CD14-positive monocyte (primary cell): ENCODE measurements around the gene AADACL3. TPM values are rescaled to one million over a fixed set of nuclear protein-coding genes. Genes with fewer than 3 reads are reported as not detected.

Experiments used
- DNase-seq, 3 donors: peaks; one replicate each; pipeline ENCODE4 v3.0.0-alpha.2; 2011 to 2022
- H2AFZ ChIP-seq: 2 replicates; pipeline ENCODE4 v1.6.0; 2012; ENCODE audit warnings: mild to moderate bottlenecking, low read depth, low read length, inconsistent platforms; ENCODE audit not compliant: insufficient read depth, poor library complexity, severe bottlenecking
- H3K27ac ChIP-seq, 2 donors: 1 replicate in 1 of 2; 2 replicates in 1 of 2; pipeline ENCODE4 v1.5.1; 2012 to 2013; ENCODE audit warnings: low read length in 2 of 2, control low read depth in 1 of 2, inconsistent platforms in 1 of 2, low read depth in 1 of 2, mild to moderate bottlenecking in 1 of 2
- H3K27me3 ChIP-seq, 2 donors: one replicate each; pipeline versions ENCODE4 v1.6.0 to v1.6.1; 2011 to 2013; ENCODE audit warnings: low read length in 2 of 2; ENCODE audit not compliant: control insufficient read depth in 2 of 2, insufficient read depth in 2 of 2
- H3K36me3 ChIP-seq, 2 donors: replicated peaks in 1 of 2; 1 replicate in 1 of 2; 2 replicates in 1 of 2; pipeline versions ENCODE4 v1.5.1 to v1.6.1; 2012 to 2013; ENCODE audit warnings: low read length in 2 of 2, control low read depth in 1 of 2, inconsistent platforms in 1 of 2, mild to moderate bottlenecking in 1 of 2; ENCODE audit not compliant: insufficient read depth in 2 of 2, control insufficient read depth in 1 of 2
- H3K4me1 ChIP-seq, 2 donors: 1 replicate in 1 of 2; 2 replicates in 1 of 2; pipeline versions ENCODE4 v1.5.1 to v1.6.1; 2012 to 2013; ENCODE audit warnings: low read length in 2 of 2, control low read depth in 1 of 2, inconsistent platforms in 1 of 2, mild to moderate bottlenecking in 1 of 2, moderate library complexity in 1 of 2; ENCODE audit not compliant: insufficient read depth in 2 of 2, control insufficient read depth in 1 of 2
- H3K4me2 ChIP-seq: replicated peaks from 2 replicates; pipeline ENCODE3; 2012; ENCODE audit warnings: low read length, moderate library complexity, mild to moderate bottlenecking; ENCODE audit not compliant: poor library complexity, severe bottlenecking; ENCODE audit errors: extremely low read depth
- H3K4me3 ChIP-seq, 3 experiments: fragments of 200-600 bp in 1 of 3; sonication (generic) in 1 of 3; replicated peaks in 1 of 3; 1 replicate in 2 of 3; 2 replicates in 1 of 3; pipeline ENCODE4 v1.5.1; 2011 to 2013; ENCODE audit warnings: low read length in 3 of 3, mild to moderate bottlenecking in 3 of 3, control low read depth in 2 of 3, low read depth in 2 of 3, inconsistent platforms in 1 of 3, moderate library complexity in 1 of 3
- H3K79me2 ChIP-seq: 2 replicates; pipeline ENCODE4 v1.6.0; 2012; ENCODE audit warnings: mild to moderate bottlenecking, control low read depth, inconsistent platforms, low read length, moderate library complexity; ENCODE audit not compliant: insufficient read depth
- H3K9ac ChIP-seq: 2 replicates; pipeline ENCODE4 v1.6.0; 2017; ENCODE audit warnings: low read length, mild to moderate bottlenecking; ENCODE audit not compliant: insufficient read depth, poor library complexity, severe bottlenecking
- H3K9me3 ChIP-seq, 2 donors: replicated peaks in 1 of 2; 1 replicate in 1 of 2; 2 replicates in 1 of 2; pipeline versions ENCODE4 v1.5.1 to v1.6.1; 2012 to 2013; ENCODE audit warnings: low read length in 2 of 2, control low read depth in 1 of 2; ENCODE audit not compliant: control insufficient read depth in 1 of 2, insufficient read depth in 1 of 2
- H4K20me1 ChIP-seq: 2 replicates; pipeline ENCODE4 v1.6.0; 2012; ENCODE audit warnings: mild to moderate bottlenecking, low read length, control low read depth, moderate library complexity; ENCODE audit not compliant: insufficient read depth
- H3K27ac Mint-ChIP-seq, 7 donors: one replicate each; pipeline ENCODE4 v1.8.0; 2020; ENCODE audit warnings: mild to moderate bottlenecking in 7 of 7, mixed read lengths in 7 of 7, moderate library complexity in 6 of 7, inconsistent platforms in 2 of 7
- H3K27me3 Mint-ChIP-seq, 3 donors: one replicate each; pipeline ENCODE4 v1.8.0; 2021 to 2022; ENCODE audit warnings: low read depth in 3 of 3, mild to moderate bottlenecking in 3 of 3, mixed read lengths in 3 of 3, moderate library complexity in 3 of 3, inconsistent platforms in 1 of 3
- H3K36me3 Mint-ChIP-seq, 2 donors: one replicate each; pipeline ENCODE4 v1.8.0; 2020; ENCODE audit warnings: mixed read lengths in 2 of 2, inconsistent platforms in 1 of 2, mild to moderate bottlenecking in 1 of 2
- H3K4me1 Mint-ChIP-seq: one replicate; pipeline ENCODE4 v1.8.0; 2020; ENCODE audit warnings: mild to moderate bottlenecking, mixed read lengths
- H3K4me3 Mint-ChIP-seq, 2 donors: one replicate each; pipeline ENCODE4 v1.8.0; 2020; ENCODE audit warnings: mild to moderate bottlenecking in 2 of 2, mixed read lengths in 2 of 2, moderate library complexity in 1 of 2
- H3K9me3 Mint-ChIP-seq, 7 donors: one replicate each; pipeline ENCODE4 v1.8.0; 2020 to 2022; ENCODE audit warnings: mixed read lengths in 7 of 7, mild to moderate bottlenecking in 6 of 7, moderate library complexity in 6 of 7, inconsistent platforms in 2 of 7
- CTCF ChIP-seq: fragments of 200-600 bp; IDR thresholded peaks from one replicate; pipeline ENCODE4 v1.8.0; 2022; ENCODE audit warnings: antibody characterized with exemption, mild to moderate bottlenecking
- WGBS: methylation state at CpG from one replicate; pipeline ENCODE4 v1.1.5; 2013; ENCODE audit warnings: missing lambda C conversion rate; ENCODE audit not compliant: insufficient coverage; 5-methylcytosine and 5-hydroxymethylcytosine counted together
- intact Hi-C, 2 donors: fragments of 100-400 bp; cut with micrococcal nuclease; formaldehyde crosslinking; loops; one replicate each; pipeline versions ENCODE4 v1.15.0 to v1.15.1; 2023
- polyA plus RNA-seq, 3 donors: library from polyadenylated mRNA; depleted of rRNA in 1 of 3; unstranded in 2 of 3; stranded (reverse) in 1 of 3; fragments of 300-500 nt in 2 of 3; fragments of >200 nt in 1 of 3; fragmentation: Illumina TruSeq in 2 of 3; gene quantifications; 1 replicate in 2 of 3; 2 replicates in 1 of 3; pipeline ENCODE4 v1.2.3, GENCODE V29; 2012 to 2021

The AADACL3 gene
- polyA plus RNA-seq, 3 donors: not detected

GRCh38 chr1:12709091-12709491 lies 6.8 kb upstream of the AADACL3 start:
- intact Hi-C loops: no loop called here
- Mint-ChIP-seq H3K27ac (no peak overlapping the region), H3K36me3 (no peaks in the 10 kb centered on the region), H3K9me3 (peaks cover under 1 to 10% (median 3%) of the 10 kb centered on the region in 7 donors), H3K4me1 (peaks cover 5% of the 10 kb centered on the region), H3K4me3 (no peak overlapping the region), H3K27me3 (peaks cover 7 to 16% (median 11%) of the 10 kb centered on the region in 3 donors)
- TF ChIP-seq CTCF: no peak
- no peak overlapping the region for H3K9ac ChIP-seq
- no peaks in the 10 kb centered on the region for H3K79me2 ChIP-seq
- peaks cover 0 to 3% of the 10 kb centered on the region in 2 donors for H3K27me3 ChIP-seq
- H3K27ac ChIP-seq: no peak overlapping the region
- no peaks in the 10 kb centered on the region for H3K36me3 ChIP-seq
- no peak overlapping the region for H2AFZ ChIP-seq
- H3K4me2 ChIP-seq: no peak overlapping the region
- no peak overlapping the region for H3K4me3 ChIP-seq
- DNase-seq: no peak
- H3K9me3 ChIP-seq: peaks cover 0 to under 1% of the 10 kb centered on the region in 2 donors
- no peaks in the 10 kb centered on the region for H4K20me1 ChIP-seq
- WGBS: no CpG with 5 or more reads among the region's 1 CpG
- no peaks in the 10 kb centered on the region for H3K4me1 ChIP-seq

GRCh38 chr1:12709696-12710095 lies 6.2 kb upstream of the AADACL3 start:
- Histone ChIP-seq H3K4me3 (no peak overlapping the region), H3K4me2 (no peak overlapping the region), H3K36me3 (no peaks in the 10 kb centered on the region), H3K79me2 (no peaks in the 10 kb centered on the region), H3K27ac (no peak overlapping the region), H3K4me1 (no peaks in the 10 kb centered on the region), H3K27me3 (peaks cover 0 to 3% of the 10 kb centered on the region in 2 donors), H3K9ac (no peak overlapping the region), H4K20me1 (no peaks in the 10 kb centered on the region), H2AFZ (no peak overlapping the region), H3K9me3 (no peaks in the 10 kb centered on the region)
- Mint-ChIP-seq H3K36me3 (no peaks in the 10 kb centered on the region), H3K4me1 (peaks cover 5% of the 10 kb centered on the region), H3K9me3 (peaks cover 0 to 6% (median 2%) of the 10 kb centered on the region in 7 donors), H3K4me3 (no peak overlapping the region), H3K27me3 (peaks cover 9 to 16% (median 11%) of the 10 kb centered on the region in 3 donors), H3K27ac (no peak overlapping the region)
- DNase-seq: no peak
- intact Hi-C loops: no loop called here
- TF ChIP-seq CTCF: no peak
- WGBS: no CpG with 5 or more reads among the region's 3 CpGs
